OCI-LY7 (cell line): ENCODE measurements around the gene SNX14. TPM values are rescaled to one million over a fixed set of nuclear protein-coding genes. Genes with fewer than 3 reads are reported as not detected.

Experiments used
- BruUV-seq: library from RNA; stranded (reverse); fragments of 400-500 nt; replicated peaks from 2 replicates; lab custom pipeline; 2021; lab: Mats Ljungman, UMichigan
- CTCF ChIA-PET: fragments of 300-600 bp; sonication (Branson Sonifier 250); formaldehyde crosslinking; loops from one replicate; lab custom pipeline; 2022; ENCODE audit warnings: antibody characterized with exemption; ENCODE audit not compliant: unreplicated experiment; lab: Charles Lee
- POLR2A ChIA-PET: fragments of 300-600 bp; sonication (Branson Sonifier 250); formaldehyde crosslinking; loops from one replicate; lab custom pipeline; 2022; ENCODE audit warnings: antibody characterized with exemption; lab: Charles Lee
- DNase-seq: peaks from one replicate; pipeline ENCODE4 v3.0.0-alpha.2; 2015; ENCODE audit warnings: low spot score
- H2AFZ ChIP-seq: fragments of 200-600 bp; sonication (generic), shearing (Covaris generic); 2 replicates; pipeline ENCODE4 v1.6.1; 2014; ENCODE audit warnings: mild to moderate bottlenecking, antibody characterized with exemption, low read length, moderate library complexity
- H3K27ac ChIP-seq: fragments of 200-600 bp; sonication (generic); 2 replicates; pipeline ENCODE4 v1.5.1; 2014; ENCODE audit warnings: mixed run types, low read depth, mild to moderate bottlenecking, moderate library complexity, low read length, inconsistent platforms; ENCODE audit not compliant: poor library complexity, severe bottlenecking
- H3K36me3 ChIP-seq: fragments of 200-600 bp; sonication (generic); 2 replicates; pipeline ENCODE4 v1.6.1; 2014; ENCODE audit warnings: mild to moderate bottlenecking, antibody characterized with exemption, low read length, moderate library complexity, mixed read lengths; ENCODE audit not compliant: insufficient read depth
- H3K4me1 ChIP-seq: fragments of 200-600 bp; sonication (generic); 2 replicates; pipeline ENCODE4 v1.5.1; 2014; ENCODE audit warnings: mild to moderate bottlenecking, low read length; ENCODE audit not compliant: insufficient read depth, poor library complexity, severe bottlenecking
- H3K4me2 ChIP-seq: fragments of 200-600 bp; sonication (generic); 2 replicates; pipeline ENCODE4 v1.6.1; 2014; ENCODE audit warnings: mild to moderate bottlenecking, low read length
- H3K4me3 ChIP-seq: fragments of 200-600 bp; sonication (generic); 2 replicates; pipeline ENCODE4 v1.5.1; 2014; ENCODE audit warnings: mild to moderate bottlenecking, low read depth, low read length; ENCODE audit not compliant: poor library complexity, severe bottlenecking
- H3K79me2 ChIP-seq: fragments of 200-600 bp; sonication (generic); 2 replicates; pipeline ENCODE4 v1.6.1; 2016; ENCODE audit warnings: low read depth, mild to moderate bottlenecking, low read length, moderate library complexity, mixed read lengths; ENCODE audit not compliant: insufficient read depth
- H3K9me2 ChIP-seq: fragments of 200-600 bp; sonication (generic); 2 replicates; pipeline ENCODE4 v1.6.1; 2016; ENCODE audit warnings: mild to moderate bottlenecking, low read length, mixed read lengths; ENCODE audit not compliant: insufficient read depth
- H3K9me3 ChIP-seq: fragments of 200-600 bp; sonication (generic); 2 replicates; pipeline ENCODE4 v1.6.1; 2014; ENCODE audit warnings: mild to moderate bottlenecking, mixed run types, low read length, mixed read lengths
- H4K20me1 ChIP-seq: fragments of 200-600 bp; sonication (generic); 2 replicates; pipeline ENCODE4 v1.6.1; 2014; ENCODE audit warnings: mild to moderate bottlenecking, antibody characterized with exemption, low read length, moderate library complexity, mixed read lengths; ENCODE audit not compliant: insufficient read depth
- EZH2phosphoT487 ChIP-seq: fragments of 200-600 bp; sonication (generic); IDR thresholded peaks from 2 replicates; pipeline ENCODE4 v1.6.1; 2018; ENCODE audit warnings: low read depth, borderline replicate concordance, mild to moderate bottlenecking, mixed run types, antibody characterized with exemption, low read length, moderate library complexity, mixed read lengths
- intact Hi-C: fragments of 100-400 bp; cut with micrococcal nuclease; formaldehyde crosslinking; loops from one replicate; pipeline ENCODE4 v1.10.0; 2022; ENCODE audit not compliant: unreplicated experiment
- total RNA-seq, 2 experiments: library from RNA; depleted of rRNA in 1 of 2; stranded (reverse); fragments of >200 nt in 1 of 2; shearing (Covaris generic) in 1 of 2; gene quantifications; 2 replicates each; pipeline ENCODE4 v1.2.3, GENCODE V29; 2014 to 2022
- TF ChIP-seq, protein P1 (sequence below): fragments of 200-600 bp; sonication (generic); conservative IDR thresholded peaks from 2 replicates; pipeline ENCODE4 v1.5.1; 2014; ENCODE audit warnings: mild to moderate bottlenecking, antibody characterized with exemption, low read length, moderate library complexity, mixed read lengths

The SNX14 gene
- total RNA-seq, 2 experiments from 2014 or later, result 73.4 to 75.3 TPM

DNA sequence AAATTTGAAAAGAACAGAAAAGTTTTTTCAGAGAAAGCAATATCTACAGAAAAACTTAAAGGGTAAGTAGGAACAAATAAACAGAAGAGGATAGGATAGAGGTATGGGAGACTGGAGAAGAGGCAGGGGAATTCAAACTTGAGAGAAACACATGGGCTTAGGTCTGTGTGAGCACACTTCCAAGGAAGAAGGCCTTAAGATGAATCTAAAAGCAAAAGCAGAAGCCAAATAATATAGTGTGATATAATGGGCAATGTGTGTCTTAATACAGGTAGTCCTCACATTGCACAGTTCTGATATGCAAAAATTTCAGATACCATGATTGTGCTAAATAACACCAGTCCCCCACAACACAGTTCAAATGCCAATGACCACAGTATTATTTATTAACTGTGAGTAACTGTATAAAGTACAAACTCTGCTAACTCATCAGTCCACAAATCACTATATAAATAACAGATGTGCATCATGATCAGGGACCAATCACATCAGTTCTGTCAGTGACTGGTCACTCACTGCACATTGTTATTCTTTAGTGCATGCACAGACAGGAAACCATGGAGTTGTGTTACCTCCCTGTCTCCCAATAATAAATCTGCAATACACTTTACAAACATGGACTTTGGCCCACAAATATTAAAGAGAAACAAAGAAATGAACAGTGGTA is 18.6 kb downstream of the SNX14 start:
- Histone ChIP-seq H3K4me1 (no peaks in the 10 kb centered on the region), H3K9me2 (no peaks in the 10 kb centered on the region), H2AFZ (no peak overlapping the region), H3K4me3 (no peak overlapping the region), H4K20me1 (peaks cover 8% of the 10 kb centered on the region; the same call in 1 of the 2 replicates), H3K36me3 (peaks cover 30% of the 10 kb centered on the region), H3K9me3 (no peaks in the 10 kb centered on the region), H3K79me2 (peaks cover 30% of the 10 kb centered on the region; the same call in 1 of the 2 replicates), H3K27ac (no peak overlapping the region), H3K4me2 (no peak overlapping the region)
- ChIA-PET CTCF (no interaction called here), POLR2A (no interaction called here)
- BruUV-seq, result no TSS peak
- intact Hi-C loops, result no loop called here
- DNase-seq, result no peak
- TF ChIP-seq, protein P1, sequence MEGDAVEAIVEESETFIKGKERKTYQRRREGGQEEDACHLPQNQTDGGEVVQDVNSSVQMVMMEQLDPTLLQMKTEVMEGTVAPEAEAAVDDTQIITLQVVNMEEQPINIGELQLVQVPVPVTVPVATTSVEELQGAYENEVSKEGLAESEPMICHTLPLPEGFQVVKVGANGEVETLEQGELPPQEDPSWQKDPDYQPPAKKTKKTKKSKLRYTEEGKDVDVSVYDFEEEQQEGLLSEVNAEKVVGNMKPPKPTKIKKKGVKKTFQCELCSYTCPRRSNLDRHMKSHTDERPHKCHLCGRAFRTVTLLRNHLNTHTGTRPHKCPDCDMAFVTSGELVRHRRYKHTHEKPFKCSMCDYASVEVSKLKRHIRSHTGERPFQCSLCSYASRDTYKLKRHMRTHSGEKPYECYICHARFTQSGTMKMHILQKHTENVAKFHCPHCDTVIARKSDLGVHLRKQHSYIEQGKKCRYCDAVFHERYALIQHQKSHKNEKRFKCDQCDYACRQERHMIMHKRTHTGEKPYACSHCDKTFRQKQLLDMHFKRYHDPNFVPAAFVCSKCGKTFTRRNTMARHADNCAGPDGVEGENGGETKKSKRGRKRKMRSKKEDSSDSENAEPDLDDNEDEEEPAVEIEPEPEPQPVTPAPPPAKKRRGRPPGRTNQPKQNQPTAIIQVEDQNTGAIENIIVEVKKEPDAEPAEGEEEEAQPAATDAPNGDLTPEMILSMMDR, result no peak
- TF ChIP-seq EZH2phosphoT487, result no peak

DNA sequence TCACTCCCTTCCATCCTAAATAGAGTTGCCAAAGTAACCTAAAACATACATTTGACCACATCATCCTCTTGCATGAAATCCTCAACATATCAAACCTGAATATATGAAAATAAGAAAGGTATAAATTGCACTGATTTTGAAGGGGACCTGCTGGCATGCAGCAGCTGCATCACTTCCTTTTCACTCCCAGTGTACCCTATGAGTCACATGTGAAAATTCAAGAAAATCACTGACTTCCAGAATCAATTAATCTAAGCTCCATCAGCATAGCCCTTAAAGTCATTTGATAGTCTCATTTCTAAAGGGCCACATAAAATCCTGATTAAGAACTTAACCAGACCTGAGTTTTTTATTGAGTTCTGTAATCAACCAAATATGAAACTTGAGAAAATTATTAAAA is 24.3 kb downstream of the SNX14 start:
- H3K4me1 ChIP-seq, result no peaks in the 10 kb centered on the region
- no peaks in the 10 kb centered on the region for H4K20me1 ChIP-seq
- H3K36me3 ChIP-seq, result peaks cover 65% of the 10 kb centered on the region
- no peak overlapping the region for H2AFZ ChIP-seq
- BruUV-seq, result no TSS peak
- no peak for TF ChIP-seq EZH2phosphoT487
- TF ChIP-seq, protein P1, result no peak
- intact Hi-C loops, result no loop called here
- CTCF ChIA-PET, result no interaction called here
- DNase-seq, result no peak
- H3K27ac ChIP-seq, result no peak overlapping the region
- H3K4me2 ChIP-seq, result no peak overlapping the region
- no peak overlapping the region for H3K4me3 ChIP-seq
- H3K9me3 ChIP-seq, result no peaks in the 10 kb centered on the region
- H3K9me2 ChIP-seq, result no peaks in the 10 kb centered on the region
- POLR2A ChIA-PET, result interaction anchor here (0.6 to 1.3 kb wide), 6 partner anchors 8 to 167 kb away, joined by 3 to 4 read pairs (median 3); partner anchors contain the start of gene SNX14
- peaks cover 5% of the 10 kb centered on the region; the same call in 1 of the 2 replicates for H3K79me2 ChIP-seq

DNA sequence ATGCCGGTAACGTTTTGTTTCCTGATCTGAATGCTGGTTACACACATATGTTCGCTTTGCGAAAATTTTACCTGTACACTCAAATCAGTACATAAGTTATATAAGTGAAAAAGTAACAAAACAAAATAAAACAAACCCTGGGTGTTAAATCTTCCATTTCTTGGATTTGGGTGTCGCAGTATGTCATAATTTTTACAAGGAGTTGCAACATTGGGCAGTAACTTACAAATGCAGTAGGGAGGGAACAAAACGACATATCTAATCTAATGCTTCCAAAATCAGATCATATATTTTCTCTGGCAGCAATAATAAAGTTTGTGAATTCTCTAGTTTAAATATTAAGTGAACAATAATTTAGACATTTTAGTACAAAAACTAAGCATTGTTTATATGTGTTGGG is 25.2 kb downstream of the SNX14 start:
- ChIA-PET POLR2A (no interaction called here), CTCF (no interaction called here)
- Histone ChIP-seq H3K9me3 (no peaks in the 10 kb centered on the region), H3K4me1 (no peaks in the 10 kb centered on the region), H3K79me2 (no peaks in the 10 kb centered on the region), H3K4me2 (no peak overlapping the region), H4K20me1 (no peaks in the 10 kb centered on the region), H3K9me2 (no peaks in the 10 kb centered on the region), H2AFZ (no peak overlapping the region), H3K36me3 (peaks cover 68% of the 10 kb centered on the region), H3K27ac (no peak overlapping the region), H3K4me3 (no peak overlapping the region)
- no peak for DNase-seq
- TSS peak; percentile 27 for BruUV-seq
- intact Hi-C loops, result no loop called here
- TF ChIP-seq, protein P1, result no peak
- TF ChIP-seq EZH2phosphoT487, result no peak
